GM19328 (cell line): ENCODE results near the gene HSPA9.
A peak's percentile ranks its signal among the peaks of the same experiment; 100 is the strongest.

Source experiments
- ATAC-seq: cut with Tn5 transposase; IDR thresholded peaks from one replicate; pipeline ENCODE4 v1.9.1; 2021; ENCODE audit warnings: mild to moderate bottlenecking, moderate library complexity; ENCODE audit not compliant: unreplicated experiment

HSPA9 gene

GRCh38 chr5:138575194-138576015 is at the start of gene HSPA9:
HSPA9 (minus strand) TSS chr5:138575401; CDS start chr5:138575318, 83 bp downstream.
- ATAC-seq: peak; percentile 81

GRCh38 chr5:138623053-138623452 is 47.9 kb upstream of the HSPA9 start:
- no peak for ATAC-seq

- ATAC-seq: no peak
Observed at GRCh38 chr5:138622051-138622450, 46.9 kb upstream of the HSPA9 start.

GRCh38 chr5:138620663-138621224 is 45.5 kb upstream of the HSPA9 start:
- ATAC-seq: no peak

- no peak for ATAC-seq
Observed at GRCh38 chr5:138616508-138616907, 41.3 kb upstream of the HSPA9 start.

GRCh38 chr5:138615461-138615860 is 40.3 kb upstream of the HSPA9 start:
- ATAC-seq: no peak

- ATAC-seq: no peak
Observed at GRCh38 chr5:138611678-138612218, 36.5 kb upstream of the HSPA9 start.

- ATAC-seq: no peak
Observed at GRCh38 chr5:138610918-138611677, 35.9 kb upstream of the HSPA9 start.

GRCh38 chr5:138610415-138610917 is 35.3 kb upstream of the HSPA9 start:
- ATAC-seq: no peak

GRCh38 chr5:138606378-138607064 is 31.3 kb upstream of the HSPA9 start:
- ATAC-seq: no peak

- ATAC-seq: peak; percentile 54
Observed at GRCh38 chr5:138605254-138605972, 30.2 kb upstream of the HSPA9 start.

GRCh38 chr5:138604176-138604785 is 29.1 kb upstream of the HSPA9 start:
- ATAC-seq: no peak

GRCh38 chr5:138603249-138603920 is 28.2 kb upstream of the HSPA9 start:
- ATAC-seq: no peak

- no peak for ATAC-seq
Observed at GRCh38 chr5:138602371-138603000, 27.3 kb upstream of the HSPA9 start.

- ATAC-seq: no peak
Observed at GRCh38 chr5:138601444-138601843, 26.2 kb upstream of the HSPA9 start.

- ATAC-seq: no peak
Observed at GRCh38 chr5:138600446-138600845, 25.2 kb upstream of the HSPA9 start.

GRCh38 chr5:138597661-138598400 is 22.6 kb upstream of the HSPA9 start:
- ATAC-seq: no peak
